Measurements from ENCODE around the gene STAT5B.

Gene STAT5B

DNA sequence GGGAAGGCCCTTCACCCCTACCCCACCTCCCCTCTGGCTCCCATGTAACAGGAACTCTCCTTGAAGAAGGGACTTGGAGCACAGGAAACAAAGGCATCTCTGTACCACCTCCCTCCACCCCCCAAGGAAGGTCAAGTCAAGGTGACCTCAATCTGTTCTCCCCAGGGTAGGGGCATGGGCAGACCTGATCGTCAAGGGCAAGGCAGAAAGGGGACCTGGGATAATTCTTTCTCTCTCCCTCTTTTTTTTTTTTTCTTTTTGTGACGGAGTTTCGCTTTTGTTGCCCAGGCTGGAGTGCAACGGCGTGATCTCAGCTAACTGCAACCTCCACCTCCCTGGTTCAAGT lies 7.8 kb upstream of the STAT5B start:
- no peak for DNase-seq

DNA sequence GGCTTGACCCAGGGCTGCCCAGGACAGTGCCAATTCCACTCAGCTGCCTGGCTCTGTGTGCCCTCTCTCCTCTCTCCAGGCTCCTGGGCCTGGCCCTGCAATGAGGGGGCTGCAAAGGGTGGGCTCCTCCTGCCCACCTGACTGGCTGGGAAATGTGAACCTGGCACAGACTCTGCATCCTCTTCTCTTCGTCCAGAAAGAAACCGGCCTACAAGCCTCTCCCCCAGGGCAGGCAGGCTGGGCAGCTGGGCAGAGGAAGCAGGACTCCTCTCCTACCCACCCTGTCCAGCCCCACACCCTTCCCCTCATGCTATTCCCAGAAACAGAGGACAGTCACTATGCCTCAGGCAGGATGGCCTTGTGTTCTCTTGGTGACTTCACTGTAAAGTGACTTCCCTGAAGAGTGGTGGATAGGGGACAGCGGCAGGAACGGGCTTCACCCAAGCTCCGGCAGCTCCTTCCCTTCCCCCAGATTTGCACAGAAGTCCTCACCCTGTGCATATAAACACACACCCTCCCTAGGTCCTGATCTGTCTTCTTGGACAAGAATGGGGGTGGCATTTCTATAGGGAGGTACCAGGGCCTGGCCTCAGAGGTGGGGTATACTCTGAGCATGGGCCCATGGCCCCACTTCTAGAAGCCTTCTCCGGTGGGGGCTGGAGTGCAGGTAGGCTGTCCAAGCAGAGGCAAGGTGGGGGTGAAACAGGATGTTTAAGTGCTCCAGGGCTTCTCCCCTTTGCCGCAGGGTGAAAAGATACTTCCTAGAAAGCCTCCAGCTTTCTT lies 7.2 kb upstream of the STAT5B start:
- DNase-seq: no peak

DNA sequence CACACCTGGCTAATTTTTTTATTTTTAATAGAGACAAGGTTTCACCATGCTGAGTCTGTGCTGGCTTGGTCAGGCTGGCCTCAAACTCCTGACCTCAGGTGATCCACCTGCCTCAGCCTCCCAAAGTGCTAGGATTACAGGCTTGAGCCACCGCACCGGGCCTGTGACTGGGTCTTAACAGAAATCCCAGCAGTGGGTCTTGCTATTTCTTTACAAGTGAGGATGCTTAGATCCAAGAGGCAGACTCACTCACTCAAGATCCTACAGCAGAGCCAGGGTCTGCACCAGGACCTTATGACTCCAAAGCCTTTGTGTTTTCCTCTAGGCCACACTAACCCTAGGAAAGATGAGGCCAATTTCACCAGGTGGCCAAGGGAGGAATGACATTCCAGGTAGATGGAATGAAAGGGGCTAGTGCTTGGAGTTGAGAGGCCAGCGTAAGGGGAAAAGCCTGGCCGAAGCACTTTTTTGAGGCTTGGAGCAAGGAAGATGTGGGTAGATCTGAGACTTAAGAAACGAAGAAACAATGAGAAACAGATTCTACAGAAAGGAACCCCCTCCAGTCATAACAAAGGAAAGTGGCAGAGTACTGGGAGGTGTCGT lies 6.4 kb upstream of the STAT5B start:
- no peak for DNase-seq

DNA sequence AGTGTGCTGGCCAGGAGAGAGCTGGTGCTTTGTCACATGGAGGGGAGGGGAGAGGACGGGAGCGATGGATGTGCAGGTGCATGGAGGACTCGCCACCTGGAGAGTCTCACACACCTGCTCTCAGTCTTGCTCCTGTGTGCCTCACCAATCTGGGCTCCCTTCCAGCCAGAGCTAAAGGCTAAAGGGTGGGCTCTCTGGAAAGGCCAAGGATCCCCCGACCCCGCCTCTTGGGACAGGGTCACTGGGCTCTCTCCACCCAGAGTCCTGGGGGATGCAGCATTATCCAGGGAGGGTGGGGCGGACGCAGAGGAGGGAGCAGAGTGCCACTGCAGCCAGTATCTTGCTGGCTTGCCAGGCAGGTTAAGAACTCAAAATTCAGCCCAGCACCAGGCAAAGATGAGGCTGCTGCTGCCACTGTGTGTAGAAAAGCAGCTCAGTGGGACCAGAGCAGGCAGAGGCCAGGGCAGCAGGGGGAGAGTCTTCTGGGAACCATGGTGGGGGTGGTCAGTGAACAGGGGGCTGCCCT lies 5.4 kb upstream of the STAT5B start:
- peak; percentile 72 for DNase-seq

DNA sequence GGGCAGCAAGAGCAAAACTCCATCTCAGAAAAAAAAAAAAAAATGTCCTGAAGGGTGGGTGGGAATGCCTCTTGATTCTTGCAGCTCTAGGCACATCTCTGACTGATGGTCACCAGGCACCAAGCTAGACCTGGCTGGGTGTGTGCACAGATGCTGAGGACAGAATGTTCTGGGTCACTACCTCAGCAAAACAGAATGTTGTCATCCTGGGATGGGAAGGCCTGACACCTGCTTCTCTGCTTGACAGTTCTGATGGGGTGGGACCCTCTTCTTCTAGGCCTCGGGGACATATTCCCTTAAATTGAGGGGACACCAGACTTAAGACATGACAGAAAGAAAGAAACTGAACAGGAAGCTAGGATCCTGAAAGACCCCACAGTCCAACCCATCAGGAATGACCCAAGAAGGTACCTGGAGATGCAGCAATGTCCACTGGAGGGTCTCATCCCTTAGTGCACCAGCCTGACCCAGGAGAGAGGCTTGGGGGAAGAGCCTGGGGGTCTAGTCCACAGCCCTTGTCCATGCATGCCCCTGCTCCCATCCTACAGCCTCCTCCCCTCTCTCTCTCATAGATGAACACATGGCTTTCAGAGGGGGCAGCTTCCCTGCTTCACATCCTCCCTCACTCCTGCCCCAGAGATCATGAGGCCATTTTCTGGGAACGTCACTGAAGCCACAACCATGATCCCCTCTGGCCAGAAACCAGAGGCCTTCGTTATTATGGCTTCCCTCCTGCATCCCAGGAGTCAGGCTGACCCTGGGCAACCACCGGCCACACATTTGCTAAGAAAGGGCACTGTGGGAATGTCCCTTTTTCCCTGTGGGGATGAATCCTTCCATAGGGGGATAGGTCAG lies 3.8 kb upstream of the STAT5B start:
- DNase-seq: no peak

DNA sequence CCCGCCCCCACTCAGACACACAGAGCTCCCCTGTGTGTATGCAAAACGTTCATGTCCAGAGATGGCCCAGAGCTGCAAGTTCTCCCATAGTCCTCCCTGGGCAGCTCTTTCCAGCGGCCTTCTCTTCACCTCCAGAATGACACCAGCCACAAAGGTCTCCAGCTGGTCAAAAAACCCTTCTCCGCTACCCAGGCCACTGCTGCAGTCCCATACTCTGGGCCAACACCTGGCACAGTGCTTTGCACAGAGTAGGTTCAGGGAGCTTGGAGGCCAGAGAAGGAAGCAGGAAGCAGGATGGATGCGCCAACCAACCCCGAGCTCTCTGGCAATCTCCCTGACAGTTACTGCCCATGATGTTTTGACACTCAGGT lies 1.1 kb upstream of the STAT5B start:
- no peak for DNase-seq

DNA sequence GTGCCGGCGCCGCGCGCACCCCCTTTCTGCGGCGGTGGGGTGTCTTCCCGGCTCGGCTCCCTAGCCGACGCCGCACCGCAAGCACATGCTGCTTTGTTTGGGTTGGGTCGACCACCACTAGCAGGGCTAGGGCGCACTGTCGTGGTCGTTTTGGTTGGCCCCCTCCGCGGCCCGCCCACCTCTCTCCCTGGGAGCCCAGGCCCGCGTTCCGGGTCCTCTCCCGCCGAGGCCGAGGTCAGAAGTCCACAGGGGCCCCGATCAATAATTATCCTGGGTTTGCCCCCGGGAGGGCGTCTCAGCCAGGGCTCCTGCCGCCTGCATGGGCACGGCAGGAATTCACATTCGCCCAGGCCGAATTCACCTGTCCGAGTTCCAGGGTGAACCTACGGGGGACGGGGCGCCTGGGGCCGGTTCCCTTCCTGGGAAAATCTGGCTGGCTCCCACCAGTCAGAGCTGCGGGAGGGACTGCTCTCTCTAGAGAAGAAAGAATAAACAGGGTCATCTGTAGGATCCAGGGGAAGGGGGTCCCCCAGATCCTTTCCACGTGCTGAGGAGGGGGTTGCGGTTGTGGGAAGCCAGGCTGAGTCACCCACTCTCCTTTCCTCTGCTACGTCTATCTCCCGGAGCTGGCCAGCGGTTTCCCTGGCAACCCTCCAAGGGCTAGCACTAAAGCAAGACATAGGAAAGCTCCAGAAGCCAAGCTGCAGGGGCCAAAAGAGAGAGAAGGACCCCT lies 584 bp upstream of the STAT5B start:
- DNase-seq: peak; percentile 14

DNA sequence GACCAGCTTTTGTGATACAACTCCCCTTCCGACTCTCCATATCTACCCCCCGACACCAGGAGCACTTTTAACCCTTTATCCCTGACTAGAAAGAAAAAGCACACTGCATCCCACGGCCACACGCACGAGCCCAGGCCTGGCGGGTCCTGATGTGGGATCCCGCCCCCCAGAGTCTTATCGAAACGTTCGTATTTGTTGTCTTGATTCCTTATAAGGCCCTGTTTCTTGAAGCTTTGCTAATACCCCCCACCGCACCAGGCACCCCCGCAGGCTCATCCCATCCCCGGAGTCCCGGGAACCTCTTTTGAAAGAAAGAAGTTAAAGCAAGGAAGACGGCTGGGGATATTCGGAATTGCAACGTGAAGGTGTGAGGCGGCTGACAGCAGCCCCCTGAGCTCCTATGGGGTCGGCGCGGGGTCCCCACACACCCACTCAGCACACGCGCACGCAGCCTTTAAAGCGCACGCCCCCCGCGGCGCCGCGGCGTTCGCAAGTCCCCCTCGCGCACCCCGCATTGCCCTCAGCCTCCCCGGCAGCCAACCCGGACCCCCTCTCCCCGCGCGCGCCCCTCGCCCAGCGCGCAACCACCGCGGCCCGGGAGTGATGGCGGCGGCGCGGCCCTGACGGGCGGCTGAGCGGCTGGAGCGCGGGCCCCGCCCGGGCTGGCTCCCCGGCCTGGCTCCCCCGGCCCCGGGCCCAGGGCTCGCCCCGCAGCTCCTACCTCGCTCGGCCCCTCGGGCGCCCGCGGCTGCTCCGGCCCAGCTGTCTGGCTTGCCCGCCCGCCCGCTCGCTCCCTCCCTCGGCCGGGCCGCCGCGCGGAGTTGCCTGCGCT lies 448 bp downstream of the STAT5B start:
- DNase-seq: no peak

DNA sequence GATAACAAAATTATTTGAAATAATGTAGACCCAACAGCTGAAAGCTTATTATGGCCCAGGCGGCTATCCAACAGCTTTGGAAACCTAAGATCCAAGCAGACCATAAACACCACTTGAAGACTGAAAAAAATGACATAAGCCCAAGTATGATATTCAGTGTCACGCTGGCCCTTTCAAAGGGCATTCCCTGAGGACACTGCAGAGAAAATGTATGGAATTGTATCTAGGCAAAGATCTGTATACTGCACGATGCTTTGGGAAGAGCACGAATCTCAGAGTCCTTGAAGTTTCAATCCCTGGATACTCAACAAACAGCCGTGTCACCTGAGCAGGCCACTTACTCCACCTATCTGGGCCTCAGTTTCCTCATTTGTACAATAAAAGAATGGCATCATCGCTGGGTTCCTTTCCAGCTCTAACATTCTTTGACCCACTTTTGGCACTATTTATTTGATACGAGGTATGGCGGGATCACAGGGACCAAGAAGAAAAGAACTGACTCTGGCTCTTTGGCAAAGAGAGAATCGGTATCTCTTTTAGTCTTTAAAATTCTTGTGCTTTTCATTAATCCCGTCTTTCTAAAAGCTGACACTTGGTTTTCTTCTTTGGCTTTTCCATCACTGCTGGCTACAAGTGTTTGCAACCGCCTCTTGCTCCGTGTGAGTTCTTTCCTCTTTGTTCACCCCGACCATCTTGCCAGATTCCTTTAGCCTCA lies 1.2 kb downstream of the STAT5B start:
- DNase-seq: no peak

DNA sequence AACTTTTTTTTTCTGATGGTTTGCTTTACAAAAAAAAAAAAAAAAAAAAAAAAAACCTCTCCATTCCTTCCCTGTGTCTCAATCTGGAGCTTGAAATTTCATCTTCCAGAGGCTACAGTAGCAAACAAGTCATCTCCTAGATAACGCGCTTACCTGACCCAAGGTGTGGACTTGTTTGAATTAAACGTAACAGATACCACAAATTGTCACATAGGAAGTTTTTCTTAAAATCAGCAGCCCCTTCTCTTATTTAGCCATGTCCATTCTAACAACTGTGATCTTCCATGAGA lies 2.0 kb downstream of the STAT5B start:
- DNase-seq: no peak

DNA sequence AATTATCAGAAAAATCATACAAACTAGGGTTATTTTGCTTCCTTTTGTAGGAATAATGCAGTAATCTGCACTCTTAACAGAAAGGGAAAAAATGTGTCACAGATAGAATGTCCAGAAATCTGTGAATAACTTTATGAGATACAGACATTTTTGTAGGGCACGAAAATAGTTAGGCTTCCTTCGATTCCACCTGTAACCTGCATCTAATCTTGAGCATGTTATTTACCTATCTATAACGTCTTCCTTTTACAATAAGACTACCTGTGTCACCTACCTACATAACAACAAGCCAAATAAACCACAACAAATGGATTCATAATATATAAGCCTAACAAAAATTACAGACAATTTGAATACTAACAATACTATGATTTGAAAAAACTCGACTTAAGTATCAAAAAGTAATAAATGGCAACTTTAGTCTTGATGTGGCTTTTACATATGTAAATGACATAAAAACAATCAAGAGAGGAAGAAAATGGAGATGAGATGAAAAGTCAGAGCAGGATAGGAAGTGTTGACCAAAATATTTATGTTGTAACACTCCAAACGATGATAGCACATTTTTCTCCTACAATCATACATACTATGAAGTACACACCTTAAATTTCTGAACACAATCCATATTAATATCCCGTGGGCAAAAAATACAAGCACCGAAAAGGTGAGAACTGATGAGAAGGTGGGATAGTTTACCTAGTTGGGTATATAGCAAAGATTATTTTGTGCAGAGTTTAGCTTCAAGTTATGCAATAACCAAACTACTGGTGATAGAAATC lies 2.5 kb downstream of the STAT5B start:
- DNase-seq: no peak

DNA sequence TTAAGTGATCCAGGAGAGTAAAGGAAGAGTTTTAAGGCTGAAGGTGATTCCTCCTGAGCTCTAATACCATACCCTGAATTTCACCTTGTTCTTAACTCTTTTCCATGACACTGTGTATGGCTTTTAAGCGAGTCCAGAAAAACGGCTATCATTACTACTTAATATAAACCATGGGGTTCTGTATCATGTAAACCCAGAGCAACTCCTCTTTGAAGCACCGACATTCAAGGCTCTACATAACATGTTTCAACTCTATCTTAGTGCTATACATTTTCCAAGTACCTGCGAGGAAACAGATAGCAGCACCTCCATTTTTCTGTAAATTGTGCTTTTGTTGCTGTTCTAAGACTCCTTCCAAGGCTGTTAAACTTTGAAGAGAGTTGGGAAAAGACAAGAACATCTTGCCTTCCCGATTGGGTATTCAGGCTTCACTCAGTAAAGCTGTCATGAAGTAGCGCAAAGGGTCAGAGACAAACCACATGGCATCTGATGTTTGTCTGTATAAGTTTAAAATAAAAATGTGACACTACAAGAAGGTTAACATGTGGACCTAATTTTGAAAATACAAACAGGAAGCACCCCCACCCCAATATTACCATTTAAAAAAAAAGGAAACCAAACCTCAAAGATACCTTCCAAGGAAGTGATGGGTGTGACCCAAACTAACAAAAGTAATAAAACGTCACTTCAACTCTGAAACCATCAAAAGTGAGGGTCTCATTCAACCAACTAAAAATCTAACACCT lies 3.9 kb downstream of the STAT5B start:
- no peak for DNase-seq

DNA sequence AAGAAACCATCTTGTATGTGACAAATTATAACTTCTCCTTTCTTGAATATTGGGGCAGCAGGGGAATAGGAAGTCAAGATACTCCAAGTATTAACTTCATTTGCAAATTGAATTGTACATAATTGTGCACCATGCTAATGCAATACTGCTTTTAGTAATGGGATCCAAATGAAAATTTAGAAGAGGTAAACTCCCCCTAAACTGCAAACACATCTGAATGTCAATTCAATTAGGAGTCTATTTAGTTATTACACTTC lies 4.5 kb downstream of the STAT5B start:
- no peak for DNase-seq

DNA sequence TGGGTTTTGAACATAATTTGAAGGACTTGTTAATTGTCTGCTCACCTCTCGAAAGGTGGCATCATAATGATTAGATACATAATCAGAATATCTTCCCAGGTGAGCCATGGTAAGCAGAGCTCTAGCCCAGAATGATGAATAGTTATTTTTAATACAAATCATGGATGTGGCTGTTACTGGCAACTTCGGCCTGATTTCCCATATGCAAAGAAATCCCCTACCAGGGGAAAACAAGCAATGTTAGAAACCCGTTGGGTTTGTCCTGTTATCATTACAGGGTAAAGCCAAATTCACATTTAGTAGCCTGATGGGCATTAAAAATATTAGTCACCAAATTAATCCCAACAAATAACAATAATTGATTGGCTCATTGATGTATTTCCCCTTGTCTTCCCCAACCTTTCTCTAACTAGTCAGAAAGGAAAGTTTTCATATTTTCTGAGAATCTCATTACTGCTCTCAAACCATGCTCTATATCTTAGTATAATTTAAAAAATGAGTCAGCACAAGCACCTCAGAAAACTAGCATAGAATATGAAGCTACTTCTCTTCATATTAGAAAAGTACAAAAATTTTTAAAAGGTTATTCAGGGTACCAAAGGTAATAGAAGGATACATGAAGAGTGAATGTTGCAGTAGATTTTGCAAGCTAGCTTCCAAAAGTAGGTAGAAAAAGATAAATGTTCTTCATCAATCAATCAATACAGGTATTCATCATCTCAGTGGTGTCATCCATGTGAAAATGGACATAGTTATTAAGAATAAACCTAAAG lies 5.0 kb downstream of the STAT5B start:
- DNase-seq: no peak

DNA sequence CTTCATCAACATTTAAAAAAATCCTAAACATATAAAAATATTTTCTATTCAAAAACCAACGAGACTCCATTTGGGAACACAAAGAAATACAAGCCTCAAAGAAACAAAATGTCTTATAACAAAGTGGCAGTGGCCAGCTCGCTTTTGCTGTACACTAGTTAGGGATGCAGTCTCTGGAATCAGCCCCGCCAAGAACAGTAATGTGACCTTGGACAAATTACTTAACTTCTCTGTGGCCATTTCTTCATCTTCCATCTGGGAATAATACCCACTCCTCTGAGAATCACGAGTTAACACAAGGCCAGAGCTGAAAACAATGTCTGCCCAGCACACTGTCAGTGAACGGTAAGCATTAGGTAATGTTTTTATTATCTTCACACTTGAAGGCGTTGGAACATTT lies 5.6 kb downstream of the STAT5B start:
- DNase-seq: no peak

DNA sequence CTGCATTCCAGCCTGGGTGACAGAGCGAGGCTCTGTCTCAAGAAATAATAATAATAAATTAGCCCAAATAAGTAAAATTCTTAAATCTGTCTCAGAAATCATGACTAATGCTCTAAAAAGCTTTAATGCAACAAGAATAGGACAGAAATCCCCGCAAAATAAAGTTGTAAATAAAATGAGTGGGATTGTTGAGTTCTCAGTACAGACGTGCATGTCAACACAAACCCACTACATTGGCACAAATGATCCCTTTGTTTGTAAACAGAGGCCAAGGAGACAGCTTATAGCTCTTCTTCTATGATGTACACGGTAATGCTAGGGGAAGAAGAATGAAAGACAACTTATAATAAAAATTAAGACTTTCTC lies 6.0 kb downstream of the STAT5B start:
- DNase-seq: no peak

DNA sequence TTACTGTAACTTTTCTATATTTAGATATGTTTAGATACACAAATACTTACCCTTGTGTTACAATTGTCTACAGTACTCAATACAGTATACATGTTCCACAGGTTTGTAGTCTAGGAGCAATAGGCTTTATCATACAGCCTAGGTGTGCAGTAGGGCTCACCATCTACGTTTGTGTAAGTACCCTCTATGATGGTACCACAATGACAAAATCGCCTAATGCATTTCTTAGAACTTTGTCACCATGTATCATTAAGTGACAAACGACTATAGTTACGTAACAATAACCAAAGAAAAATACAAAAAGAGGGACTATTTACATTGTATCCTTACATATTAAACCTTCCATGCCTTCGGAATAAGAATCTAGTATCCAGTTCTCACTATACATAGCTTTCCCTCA lies 8.0 kb downstream of the STAT5B start:
- DNase-seq: no peak

DNA sequence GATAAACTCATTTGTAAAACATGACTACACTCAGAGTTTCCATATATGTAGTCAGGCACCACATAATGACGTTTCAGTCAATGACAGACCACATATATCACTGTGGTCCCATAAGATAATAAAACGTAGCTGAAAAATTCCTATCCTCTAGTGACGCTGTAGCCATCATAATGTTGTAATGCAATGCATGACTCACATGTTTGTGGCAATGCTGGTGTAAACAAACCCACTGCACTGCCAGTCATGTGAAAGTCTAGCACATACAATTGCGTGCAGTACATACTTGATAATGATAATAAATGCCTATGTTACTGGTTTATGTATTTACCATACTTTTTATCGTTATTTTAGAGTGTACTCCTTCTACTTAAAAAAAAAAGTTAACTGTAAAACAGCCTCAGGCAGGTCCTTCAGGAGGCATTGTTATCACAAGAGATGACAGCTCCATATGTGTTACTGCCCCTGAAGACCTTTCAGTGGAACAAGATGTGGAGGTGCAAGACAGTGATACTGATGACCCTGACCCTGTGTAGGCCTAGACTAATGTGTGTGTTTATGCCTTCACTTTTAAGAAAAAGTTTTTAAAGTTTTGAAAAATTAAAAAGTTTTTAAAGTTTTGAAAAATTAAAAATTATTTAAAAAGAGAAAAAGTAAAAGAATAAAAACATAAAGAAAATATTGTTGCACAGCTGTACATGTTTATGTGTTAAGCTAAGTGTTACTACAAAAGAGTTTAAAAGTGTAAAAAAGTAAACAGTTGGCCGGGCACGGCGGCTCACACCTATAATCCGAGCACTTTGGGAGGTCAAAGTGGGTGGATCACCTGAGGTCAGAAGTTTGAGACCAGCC lies 9.0 kb downstream of the STAT5B start:
- DNase-seq: no peak

DNA sequence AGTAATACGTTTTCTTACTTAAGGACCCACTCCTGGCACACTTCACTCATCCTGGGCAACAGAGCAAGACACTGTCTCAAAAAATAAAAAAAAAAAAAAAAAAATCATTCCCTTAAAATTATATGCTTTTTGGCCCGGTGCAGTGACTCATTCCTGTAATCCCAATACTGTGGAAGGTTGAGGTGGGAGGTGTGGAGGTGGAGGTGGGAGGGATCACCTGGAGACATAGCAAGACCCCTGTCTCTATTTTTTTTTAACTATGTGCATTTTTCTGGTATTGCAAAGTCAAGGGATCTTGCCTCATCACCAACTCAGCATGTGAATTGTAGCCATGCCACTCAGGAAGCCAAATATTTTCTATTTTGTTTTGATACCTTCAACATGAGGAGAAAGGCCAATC lies 9.7 kb downstream of the STAT5B start:
- DNase-seq: no peak

Measured in NCI-H1417 treated with DMSO at 0.1 percent for 48 hours (cell line).